Hematopoietic multipotent progenitor cell treated with erythropoietin and hydrocortisone succinate and interleukin-3 and kit ligand, for 6 days (in vitro differentiated cells): ENCODE measurements around the gene C5AR1.
A peak's percentile ranks its signal among the peaks of the same experiment; 100 is the strongest.
"Not testable (repeated sequence)": the region's sequence is repeated elsewhere in the genome, so short reads cannot be mapped to it uniquely, and the experiment has no call there.

Experiments used
- DNase-seq: peaks from one replicate; pipeline ENCODE4 v3.0.0-alpha.2; 2015

Gene C5AR1

GRCh38 chr19:47296036-47296435 lies 13.6 kb upstream of the C5AR1 start:
- DNase-seq, result peak; percentile 98

GRCh38 chr19:47300867-47301266 lies 8.8 kb upstream of the C5AR1 start:
- DNase-seq, result not testable (repeated sequence)

DNA sequence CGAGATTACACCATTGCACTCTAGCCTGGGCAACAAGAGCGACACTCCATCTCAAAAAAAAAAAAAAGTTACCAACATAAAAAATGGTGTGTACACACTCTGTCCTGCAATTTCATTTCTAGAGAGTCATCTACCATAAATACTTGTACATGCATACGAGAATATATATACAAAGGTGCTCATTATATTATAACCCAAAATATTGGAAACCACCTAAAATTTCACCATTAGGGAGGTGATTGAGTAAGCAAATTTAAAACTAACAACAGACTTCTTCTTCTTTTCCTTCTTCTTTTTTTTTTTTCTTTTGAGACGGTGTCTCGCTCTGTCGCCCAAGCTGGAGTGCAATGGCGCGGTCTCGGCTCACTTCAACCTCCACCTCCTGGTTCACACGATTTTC lies 7.4 kb upstream of the C5AR1 start:
- DNase-seq, result no peak

GRCh38 chr19:47303966-47304365 lies 5.7 kb upstream of the C5AR1 start:
- peak; percentile 83 for DNase-seq

DNA sequence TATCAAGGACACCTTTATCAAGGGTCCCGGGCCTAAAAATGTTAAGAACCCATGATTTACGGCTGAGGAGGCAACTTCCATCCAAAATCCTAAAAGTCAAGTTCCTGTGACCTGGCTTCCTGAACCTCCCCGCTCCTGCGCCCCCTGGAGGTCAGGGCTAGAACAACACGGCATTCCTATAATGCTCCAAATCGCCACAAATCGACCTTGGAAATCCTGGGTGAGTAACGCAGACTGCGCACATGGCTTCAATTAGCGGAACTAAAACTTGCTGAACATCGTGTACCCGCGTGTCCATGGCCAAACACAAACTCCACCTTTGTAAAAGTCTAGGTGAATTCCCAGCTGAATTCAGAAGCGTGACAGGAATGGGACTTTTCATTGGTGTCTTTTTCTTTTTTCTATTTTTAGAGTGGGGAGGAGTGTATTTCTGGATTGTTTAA lies 4.3 kb upstream of the C5AR1 start:
- peak; percentile 64 for DNase-seq

DNA sequence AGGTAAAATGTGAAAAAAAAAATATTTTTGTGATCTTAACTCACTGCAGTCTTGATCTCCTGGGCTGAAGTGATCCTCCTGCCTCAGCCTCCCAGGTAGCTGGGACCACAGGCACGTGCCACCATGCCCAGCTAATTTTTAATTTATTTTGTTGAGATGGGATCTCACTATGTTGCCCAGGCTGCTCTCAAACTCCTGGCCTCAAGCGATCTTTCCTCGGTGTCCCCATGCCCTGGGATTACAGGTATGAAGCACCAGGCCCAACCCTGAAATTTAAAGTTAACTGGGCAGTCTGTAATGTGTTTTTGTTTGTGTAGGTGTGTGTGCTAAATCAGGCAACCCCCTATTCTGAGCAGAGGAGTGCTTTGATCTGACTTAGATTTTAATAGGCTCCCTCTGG lies 3.4 kb upstream of the C5AR1 start:
- DNase-seq, result no peak

- DNase-seq, result no peak
Observed at GRCh38 chr19:47309038-47309437, 623 bp upstream of the C5AR1 start.

GRCh38 chr19:47310323-47310722 lies 662 bp downstream of the C5AR1 start:
- DNase-seq, result no peak

DNA sequence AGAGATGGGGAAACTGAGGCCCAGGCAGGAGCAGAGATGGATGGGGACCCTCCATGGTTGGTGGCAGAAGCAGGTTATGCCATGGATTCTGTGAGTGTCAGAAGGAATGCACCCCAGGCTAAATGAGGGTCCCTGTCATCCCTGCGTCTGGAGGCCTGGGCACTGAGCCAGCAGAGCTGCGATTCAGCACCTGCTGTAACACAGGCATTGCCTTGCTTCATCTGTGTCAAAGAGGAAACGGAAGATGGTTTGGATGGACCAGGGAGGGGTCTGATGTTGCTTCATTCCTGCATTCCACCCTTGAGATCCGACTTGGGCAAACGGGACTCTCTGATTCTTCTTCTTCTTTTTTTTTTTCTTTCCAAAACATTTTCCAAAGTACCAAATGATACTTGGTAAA lies 1.2 kb downstream of the C5AR1 start:
- peak; percentile 44 for DNase-seq

DNA sequence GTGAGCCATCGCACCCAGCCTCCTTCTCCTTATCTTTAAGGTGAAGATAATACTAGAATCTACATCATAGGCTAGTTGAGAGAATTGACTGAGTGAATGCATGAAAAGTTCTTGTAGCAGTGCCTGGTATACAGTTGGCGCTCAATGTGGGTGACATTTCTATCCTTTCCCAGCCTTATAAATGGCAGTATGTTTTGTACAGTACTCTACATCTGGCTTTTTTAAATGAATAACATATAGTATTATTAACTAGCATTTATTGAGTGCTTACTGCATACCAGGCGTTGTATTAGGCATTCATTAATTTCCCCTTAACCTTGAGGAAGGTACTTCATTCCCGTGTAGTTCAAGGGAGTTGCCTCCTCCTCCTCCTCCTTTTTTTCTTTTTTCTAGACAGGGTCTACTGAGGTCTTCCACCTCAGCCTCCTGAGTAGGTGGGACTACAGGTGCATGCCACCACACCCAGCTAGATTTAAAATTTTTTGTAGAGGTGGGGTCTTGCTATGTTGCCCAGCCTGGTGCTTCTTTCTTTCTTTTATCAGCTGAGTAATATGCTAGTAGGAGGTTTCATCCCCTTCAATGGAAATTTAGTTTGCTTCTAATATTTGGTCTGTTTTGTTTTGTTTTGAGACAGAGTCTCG lies 2.8 kb downstream of the C5AR1 start:
- no peak for DNase-seq

DNA sequence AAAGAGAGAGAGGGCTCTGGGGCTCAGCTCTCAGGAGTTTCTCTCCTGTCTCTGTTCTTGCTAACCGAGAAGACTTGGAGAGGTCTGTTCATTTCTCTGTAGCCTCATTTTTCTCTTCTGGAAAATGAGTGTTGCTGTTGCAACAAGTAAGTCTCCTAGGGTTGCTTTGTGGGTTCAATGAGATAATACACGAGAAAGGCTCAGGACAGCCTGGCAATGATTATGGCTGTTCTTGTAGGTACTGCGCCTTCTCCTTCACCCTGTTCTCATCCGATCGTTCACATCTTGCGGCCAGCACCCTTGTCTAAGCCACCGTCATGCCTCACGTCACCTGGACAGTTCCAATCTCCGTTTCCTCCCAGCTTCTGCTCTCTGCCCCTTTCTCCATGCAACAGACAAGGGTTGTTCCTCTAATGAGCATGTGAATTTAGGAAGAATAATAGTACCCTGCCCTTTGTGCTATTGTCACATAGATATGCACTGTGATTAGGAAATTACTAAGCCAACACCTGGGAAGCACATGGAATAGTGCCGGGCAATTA lies 4.2 kb downstream of the C5AR1 start:
- DNase-seq, result no peak

DNA sequence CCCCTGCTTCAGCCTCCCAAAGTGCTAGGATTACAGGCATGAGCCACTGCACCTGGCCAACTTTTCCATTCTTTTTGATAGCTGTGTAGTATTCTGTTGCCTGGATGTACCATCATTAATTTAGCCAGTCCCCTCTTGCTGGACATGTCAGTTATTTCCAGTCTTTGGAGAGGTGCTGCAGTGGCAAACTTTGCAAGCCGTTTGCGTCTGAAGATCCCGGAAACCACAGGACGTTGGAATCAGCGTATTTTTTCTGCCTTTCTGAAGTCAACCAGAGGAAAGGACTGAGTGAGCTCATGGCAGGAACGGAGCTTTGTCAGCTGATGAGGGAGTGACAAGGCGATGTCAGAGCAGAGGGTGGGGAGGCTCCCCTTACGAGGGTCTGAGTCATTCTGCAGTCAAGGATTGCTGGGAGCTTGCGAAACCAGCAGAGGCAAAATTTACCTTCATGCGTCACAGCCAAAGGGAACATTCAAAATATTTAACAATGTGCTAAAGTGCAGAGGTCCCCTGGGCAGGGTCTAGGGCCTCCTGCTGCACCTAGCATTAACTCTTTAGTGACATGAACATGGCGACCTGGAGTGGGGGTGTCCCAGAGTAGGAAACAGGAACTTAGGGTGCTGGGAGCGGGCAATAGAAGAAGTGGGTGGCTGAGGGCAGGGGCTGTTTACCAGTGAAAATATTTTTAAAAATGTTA lies 5.6 kb downstream of the C5AR1 start:
- peak; percentile 86 for DNase-seq

GRCh38 chr19:47316513-47316912 lies 6.9 kb downstream of the C5AR1 start:
- no peak for DNase-seq

- DNase-seq, result no peak
Observed at GRCh38 chr19:47319923-47320871, 10.5 kb downstream of the C5AR1 start.

GRCh38 chr19:47321630-47322029 lies 12.0 kb downstream of the C5AR1 start:
- no peak for DNase-seq

GRCh38 chr19:47322058-47322457 lies 12.4 kb downstream of the C5AR1 start:
- peak; percentile 31 for DNase-seq

DNA sequence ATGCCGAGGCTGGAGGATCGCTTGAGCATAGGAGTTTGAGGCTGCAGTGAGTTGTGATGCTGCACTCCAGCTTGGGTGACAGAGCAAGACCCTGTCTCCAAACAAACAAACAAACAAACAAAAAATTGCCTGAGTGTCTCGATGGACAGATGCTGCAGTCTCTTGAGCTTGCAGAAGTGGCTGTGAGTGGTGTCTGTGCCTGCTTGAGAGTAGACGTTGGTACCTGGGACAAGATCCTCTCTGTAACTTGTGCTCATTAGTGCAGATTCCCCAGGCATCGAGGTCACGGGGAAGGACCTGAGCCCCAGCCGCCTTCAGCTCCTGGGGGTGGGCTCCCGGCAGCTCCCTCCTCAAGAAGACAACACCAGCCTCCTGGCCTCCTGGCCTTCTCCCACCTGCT lies 13.7 kb downstream of the C5AR1 start:
- DNase-seq, result no peak

DNA sequence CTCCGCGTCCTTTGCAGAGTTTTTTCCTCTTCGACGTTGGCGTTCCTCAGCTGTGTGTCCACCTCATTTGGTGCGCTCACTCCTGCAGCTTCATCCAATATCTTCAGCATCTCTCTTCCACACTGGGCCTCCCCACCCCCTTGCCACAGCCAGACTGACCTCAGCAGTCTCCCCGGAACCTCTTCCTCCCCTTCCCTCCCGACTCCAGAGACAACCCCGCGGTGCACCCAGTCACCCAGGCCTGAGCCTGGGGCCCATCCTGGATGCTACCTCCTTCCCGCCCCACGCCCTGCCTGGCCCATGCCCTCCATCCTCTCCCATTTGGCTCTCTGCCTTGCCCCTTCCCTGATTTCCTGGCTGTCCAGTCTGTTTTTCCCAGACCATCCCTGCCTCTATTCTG lies 14.2 kb downstream of the C5AR1 start:
- no peak for DNase-seq

DNA sequence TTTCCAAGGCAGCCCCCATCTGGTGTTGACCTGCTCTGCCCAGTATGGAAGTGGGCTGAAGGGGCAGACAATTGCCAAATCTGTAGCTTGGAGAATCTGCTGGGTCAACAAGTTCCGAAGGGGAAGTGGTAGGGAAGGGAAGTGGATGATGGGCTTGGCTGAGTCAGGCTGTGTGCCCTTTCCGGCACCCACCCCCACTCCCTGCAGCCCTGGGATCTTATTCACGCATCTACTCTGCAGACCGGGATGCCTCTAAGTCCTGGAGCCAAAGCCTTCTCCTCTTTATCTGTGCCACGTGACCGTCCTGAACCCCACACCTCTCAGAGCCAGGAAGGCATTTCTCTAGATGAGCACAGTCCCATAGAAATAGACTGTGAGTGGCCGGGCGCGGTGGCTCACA lies 14.8 kb downstream of the C5AR1 start:
- no peak for DNase-seq

GRCh38 chr19:47330466-47330869 lies 20.8 kb downstream of the C5AR1 start:
- peak; percentile 68 for DNase-seq

DNA sequence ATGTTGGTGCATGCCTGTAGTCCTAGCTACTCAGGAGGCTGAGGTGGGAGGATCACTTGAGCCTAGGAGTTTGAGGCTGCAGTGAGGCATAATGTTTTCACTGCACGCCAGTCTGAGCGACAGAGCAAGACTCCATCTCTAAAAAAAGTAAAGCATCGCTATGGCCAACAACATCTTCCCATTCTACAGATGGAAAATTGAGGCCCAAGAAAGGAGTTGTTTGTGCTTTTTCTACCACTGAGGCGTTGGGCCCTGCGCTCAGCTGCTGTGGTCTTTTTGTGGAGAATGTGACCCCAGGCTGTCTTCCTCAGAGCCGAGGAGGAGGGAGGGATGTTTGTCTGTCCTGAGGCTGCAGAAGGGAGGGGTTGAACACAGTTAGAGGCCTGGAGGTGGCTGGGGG lies 21.8 kb downstream of the C5AR1 start:
- DNase-seq, result no peak

GRCh38 chr19:47331931-47332547 lies 22.4 kb downstream of the C5AR1 start, which contains the start of gene C5AR2:
C5AR2 (plus strand) TSS chr19:47332175; CDS start chr19:47340800, 8,625 bp downstream.
- peak; percentile 28 for DNase-seq
